Neural progenitor cell (in vitro differentiated cells): Measurements from ENCODE around the gene OPA1.

Experiments
- CTCF ChIP-seq: fragments of 200-600 bp; sonication (generic); IDR thresholded peaks from 2 replicates; pipeline ENCODE4 v1.5.1; 2017; ENCODE audit warnings: antibody characterized with exemption, mild to moderate bottlenecking
- EZH2 ChIP-seq: fragments of 200-600 bp; sonication (generic); IDR thresholded peaks from 2 replicates; pipeline ENCODE4 v1.6.1; 2017; ENCODE audit warnings: antibody characterized with exemption, mild to moderate bottlenecking, moderate library complexity
- EZH2phosphoT487 ChIP-seq: fragments of 200-600 bp; sonication (generic); IDR thresholded peaks from 2 replicates; pipeline ENCODE4 v1.6.1; 2017; ENCODE audit warnings: antibody characterized with exemption

- no peak for TF ChIP-seq CTCF
- no peak for TF ChIP-seq EZH2phosphoT487
- TF ChIP-seq EZH2: no peak
These were observed 117.5 kb downstream of the OPA1 start for GRCh38 chr3:193710286-193711165.
